GM19452 (cell line): ENCODE data around the gene MXD3.
"Not testable (repeated sequence)": the region's sequence is repeated elsewhere in the genome, so short reads cannot be mapped to it uniquely, and the experiment has no call there.

Source experiments
- ATAC-seq: cut with Tn5 transposase; IDR thresholded peaks from one replicate; pipeline ENCODE4 v1.9.1; 2021; ENCODE audit not compliant: unreplicated experiment

Gene MXD3

DNA sequence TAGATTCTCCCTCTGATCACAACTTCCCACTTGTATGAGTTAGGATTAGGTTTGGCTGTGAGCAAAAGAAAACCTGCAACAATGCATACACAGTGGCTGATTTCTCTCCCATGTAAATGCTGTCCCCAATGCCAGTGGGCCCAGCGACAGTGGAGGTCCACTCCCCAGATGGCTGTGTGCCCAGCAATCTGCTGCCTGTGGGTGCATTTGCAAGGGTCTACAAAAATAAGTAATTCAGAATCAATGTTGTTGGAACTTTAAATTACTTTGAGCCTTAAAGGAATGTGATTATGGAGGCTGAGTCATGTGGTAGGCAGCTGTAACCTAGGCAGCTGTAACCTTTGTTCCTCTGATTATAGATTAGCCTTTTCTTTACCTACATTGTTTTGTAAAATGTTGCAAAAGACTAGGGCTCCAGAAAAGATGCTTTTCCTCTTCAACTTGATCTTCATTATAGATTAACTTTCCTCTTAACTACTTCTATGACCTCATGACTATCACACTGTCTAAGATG is 14.2 kb upstream of the MXD3 start:
- no peak for ATAC-seq

- ATAC-seq = no peak
These were observed 9.2 kb upstream of the MXD3 start for GRCh38 chr5:177320879-177321278.

DNA sequence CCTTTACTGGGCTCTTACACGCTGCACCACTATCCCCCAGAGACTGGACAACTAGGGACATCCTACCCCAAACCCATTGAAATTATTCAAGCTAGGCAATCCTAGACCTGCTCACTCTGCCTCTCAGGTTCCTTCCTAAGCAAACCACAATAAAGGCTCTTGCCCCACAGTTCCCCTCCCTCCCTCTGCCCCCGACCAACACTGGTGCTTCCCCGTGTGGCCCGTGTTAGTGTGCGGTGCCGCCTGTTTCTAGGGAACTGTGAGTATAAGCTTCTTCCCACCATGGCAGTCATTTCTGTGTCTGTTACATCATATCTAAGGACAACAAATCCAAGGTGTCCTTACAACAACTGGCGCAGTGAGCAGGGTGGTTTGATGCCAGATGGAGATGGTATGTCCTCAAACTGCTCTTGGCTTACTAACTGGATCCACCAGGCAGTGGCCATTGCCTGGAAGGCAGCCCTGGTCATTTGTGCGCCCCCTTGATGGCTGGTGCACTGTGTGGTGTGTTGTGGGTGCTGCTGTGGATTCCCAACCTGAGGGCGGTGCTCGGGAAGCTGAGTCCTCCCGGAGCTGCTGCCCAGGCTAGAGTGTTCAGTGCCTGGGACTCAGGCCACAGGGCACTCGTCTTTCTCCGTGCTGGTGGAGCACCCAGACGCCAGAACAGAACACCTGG is 8.4 kb upstream of the MXD3 start:
- ATAC-seq = no peak

DNA sequence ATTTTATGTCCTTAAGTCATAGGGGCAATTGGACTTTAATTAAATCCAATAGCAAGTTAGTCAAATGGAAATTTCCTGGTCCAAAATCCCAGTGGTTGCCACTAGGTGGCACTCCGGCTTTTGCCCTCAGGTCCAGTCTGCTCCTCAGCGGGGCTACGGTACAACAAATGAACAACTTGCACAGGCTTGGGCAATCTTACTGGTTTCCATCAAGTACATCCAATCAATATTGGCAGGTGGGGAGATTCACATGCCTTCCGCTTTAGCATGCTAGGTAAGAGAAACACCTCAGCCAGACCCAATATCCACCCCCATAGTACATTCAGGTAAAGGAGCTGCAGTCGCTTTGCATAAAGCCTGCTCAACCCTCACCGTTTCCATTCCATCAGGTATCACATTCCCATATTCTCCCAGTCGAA is 6.3 kb upstream of the MXD3 start:
- no peak for ATAC-seq

DNA sequence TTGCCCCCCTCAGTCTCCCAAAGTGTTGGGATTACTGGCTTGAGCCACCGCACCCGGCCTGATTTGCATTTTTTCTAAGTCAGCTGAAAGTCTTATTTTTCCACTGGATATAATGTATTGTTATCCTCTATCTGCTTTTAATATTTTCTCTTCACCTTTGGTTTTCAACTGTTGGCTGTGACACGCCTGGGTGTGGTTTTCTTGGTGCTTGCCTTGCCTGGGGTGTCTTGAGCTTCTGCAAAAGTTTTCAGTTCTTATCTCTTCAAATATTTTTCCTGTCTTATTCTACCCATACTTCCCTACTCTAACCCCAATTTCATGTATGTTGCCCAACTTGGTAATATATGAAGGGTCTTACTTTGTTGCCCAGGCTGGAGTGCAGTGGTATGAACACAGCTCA is 4.3 kb upstream of the MXD3 start:
- ATAC-seq = no peak

- ATAC-seq = no peak
These were observed 3.7 kb upstream of the MXD3 start for GRCh38 chr5:177315411-177315810.

GRCh38 chr5:177314376-177315342 is 3.0 kb upstream of the MXD3 start:
- no peak for ATAC-seq

DNA sequence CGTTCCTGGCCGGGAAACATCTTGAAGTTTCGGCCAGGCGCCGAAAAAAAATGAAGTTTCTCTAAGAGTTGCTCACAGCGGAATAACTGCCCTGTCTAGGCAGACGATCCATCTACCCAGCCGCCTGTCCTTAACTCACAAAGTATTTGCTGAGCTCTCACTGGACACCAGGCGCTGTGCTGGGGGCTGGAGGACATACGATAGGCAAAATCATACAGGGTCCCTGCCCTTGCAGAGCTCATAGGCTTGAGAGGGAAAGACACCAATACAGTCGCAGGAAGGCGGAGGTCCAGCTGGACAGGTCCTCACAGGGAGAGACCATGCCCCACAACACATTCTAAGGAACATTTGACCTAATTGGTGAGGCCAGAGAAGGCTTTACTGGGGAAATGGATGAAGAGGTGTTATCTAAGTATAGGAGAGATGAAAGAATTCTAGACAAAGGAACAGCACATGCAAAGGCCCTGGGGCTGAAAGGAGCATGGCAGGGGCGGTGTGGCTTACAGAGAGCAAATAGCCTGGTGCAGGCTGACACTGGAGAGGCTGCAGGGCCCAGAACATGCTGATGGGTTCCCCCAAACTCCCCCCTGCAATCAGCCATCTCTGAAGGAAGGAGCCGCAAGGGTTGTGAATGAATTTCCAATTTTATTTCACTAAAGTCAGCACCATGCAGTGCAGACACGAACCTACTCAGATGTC is 2.0 kb upstream of the MXD3 start:
- no peak for ATAC-seq

- peak; percentile 24 for ATAC-seq
These were observed 1.0 kb upstream of the MXD3 start for GRCh38 chr5:177312649-177313181.

GRCh38 chr5:177311392-177311722 is 341 bp downstream of the MXD3 start:
- ATAC-seq = peak; percentile 1

DNA sequence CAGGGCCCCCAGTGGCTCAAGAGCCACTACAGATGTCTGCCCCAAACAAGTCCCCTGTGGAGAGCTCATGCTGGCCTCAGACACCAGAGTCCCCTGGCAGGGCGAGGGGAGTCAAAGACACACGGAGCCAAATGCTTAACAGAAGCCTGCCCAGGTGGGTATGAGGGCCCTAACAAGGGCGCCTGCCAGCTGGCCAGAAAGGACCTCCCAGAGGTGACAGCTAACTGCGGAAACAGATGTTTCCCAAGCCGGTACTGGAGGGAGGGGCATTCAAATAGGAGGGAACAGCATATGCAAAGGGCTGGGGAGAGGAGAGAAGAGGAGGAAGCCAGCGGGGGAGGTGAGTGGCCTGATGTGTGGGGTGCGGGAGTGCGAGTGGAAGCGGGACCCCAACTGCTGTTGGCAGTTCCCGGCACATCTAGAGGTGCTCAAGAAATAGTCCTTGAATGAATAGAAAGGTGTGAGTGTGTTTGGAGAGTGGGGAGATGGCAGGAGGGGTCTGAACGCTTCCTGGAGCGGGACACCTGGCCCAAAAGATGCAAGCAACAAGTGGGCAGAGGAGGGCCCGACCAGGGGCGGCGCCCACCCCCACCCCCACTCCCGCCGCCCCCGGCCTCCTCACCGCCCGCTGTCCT is 824 bp downstream of the MXD3 start:
- no peak for ATAC-seq

- no peak for ATAC-seq
These were observed 1.4 kb downstream of the MXD3 start for GRCh38 chr5:177310332-177310731.

DNA sequence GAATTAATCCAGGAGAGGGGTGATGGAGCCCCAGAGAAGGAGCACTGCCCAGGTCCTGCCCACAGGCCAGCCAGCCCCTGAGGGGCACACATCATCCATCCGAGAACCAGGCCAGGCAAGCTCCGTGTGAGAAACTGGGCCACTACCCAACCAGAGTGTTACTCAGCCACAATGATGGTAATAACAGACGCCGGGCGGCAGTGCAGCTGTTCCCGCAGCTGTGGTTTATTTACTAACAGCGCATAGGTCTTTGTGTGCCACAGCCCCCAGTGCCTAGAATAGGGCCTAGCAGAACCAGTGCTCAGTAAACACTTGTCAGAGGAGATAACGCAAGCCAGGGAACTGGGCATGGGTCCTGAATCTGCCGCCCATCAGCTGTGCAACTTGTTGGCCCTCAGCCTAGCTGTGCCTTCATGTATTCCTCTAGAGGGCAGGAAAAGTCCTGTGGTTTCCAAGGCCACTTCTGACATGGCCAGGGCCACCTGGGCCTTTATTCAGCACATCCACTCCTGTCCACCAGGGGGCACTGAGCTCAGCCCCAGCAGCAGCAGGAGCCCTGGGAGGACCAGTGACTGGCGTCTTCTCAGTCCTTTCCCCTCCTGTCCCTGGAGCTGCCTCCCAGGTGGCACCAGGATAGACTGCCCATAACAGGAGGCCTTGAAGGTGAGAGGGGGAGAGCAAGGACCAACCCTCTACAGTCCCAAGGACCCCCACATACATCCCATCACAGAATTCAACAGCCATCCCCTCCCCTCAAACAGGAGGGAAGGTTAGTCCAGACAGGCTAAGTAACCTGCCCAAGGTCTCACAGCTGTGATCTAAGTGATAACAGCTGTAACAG is 2.1 kb downstream of the MXD3 start:
- ATAC-seq = no peak

GRCh38 chr5:177308740-177309139 is 3.0 kb downstream of the MXD3 start:
- ATAC-seq = no peak

DNA sequence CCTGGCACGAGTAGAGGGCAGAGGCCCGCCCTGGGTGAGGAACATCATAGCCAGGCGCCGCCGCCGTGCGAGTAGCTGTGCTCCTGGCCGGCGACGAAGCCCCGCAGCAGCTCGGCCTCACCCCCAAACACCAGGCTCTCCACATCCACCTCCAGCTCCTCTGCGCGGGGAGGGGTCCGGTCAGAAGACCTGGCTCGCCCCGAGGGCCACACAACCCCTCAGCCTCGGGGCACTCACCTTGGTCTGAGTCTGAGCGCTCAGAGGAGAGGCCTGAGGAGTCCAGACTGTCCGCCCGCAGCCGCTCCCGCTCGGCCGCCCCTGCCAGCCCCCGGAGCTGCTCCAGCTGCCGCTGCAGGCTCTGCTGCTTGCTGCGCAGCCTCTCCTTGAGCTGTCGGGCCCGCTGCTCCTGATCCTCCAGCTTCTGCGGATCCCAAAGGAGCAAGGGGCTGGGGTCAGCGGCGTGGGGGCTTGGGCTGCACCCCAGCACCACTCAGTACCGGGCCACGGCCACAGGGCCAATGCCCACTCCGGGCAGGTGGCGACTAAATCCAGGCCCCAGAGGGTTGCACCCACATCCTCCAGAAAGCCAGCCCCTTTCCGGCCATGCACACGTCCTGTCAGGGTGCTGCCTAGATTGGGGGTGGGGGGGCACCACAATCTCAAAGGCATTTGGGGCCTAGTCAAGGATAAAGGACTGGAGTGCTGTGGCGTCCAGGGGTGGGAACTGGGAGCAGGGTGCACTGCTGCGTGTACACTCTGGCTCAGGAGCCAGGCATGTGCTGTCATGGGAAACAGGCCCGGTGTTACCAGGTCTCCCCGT is 3.9 kb downstream of the MXD3 start:
- no peak for ATAC-seq

DNA sequence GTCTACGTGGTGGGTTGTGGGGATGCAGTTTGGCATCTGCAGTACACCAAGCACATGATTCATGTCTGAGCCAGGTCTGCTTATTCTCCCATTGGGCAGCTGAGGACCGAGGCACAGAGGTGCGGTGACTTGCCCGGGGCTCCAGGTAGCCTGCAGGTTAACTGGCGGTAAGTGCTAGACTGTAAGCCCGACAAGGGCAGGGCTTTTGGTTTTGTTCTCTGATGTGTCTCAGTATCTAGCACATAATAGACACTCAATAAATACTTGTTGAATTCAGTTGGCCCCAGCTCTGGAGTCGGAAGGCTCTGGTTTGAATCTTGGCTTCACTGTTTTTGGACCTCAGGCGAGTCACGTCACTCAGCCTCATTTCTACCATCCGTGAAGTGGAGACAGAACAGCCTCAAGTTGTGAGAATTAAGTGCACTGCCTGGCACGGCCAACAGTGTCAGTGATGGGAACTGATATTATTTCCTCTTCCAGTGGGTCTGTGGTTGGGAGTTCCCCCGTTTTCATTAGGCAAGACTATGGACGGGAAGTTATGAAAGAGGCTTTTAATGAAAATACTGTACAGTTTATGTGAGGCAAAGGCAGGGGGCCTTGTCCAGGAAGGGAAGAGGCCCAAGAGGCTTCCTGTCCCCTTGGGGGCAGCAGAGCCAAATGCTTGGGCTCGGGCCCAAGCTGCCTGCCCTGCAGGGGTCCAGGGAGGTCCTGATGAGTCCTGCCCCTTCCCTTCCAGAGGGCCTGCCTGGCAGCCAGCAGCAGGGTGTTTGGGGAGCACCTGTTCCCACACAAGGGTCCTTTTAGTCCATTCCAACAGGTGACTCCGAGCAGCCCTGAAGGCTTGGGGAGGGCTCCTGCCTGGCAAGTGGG is 4.8 kb downstream of the MXD3 start:
- no peak for ATAC-seq

DNA sequence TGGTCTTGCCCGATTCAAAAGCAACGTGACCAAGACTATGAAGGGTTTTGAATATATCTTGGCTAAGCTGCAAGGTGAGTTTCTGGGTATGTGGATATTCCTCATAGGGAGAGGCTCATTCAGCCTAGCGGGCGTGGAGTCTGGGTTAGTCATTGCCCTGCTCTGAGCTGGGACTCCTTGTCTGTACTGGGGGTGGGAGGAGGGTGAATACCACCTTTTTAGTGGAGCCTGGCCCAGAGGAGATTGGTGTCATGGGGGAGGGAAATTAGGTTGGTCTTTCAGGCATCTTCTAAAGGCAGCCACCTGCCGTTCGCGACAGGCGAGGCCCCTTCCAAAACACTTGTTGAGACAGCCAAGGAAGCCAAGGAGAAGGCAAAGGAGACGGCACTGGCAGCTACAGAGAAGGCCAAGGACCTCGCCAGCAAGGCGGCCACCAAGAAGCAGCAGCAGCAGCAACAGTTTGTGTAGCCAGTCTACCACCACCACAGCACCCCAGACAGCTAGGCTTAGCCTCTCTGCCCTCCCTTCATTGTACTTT is 5.5 kb downstream of the MXD3 start:
- ATAC-seq = not testable (repeated sequence)
